Measurements from ENCODE around the gene PYHIN1.
"Not testable (repeated sequence)": the region's sequence is repeated elsewhere in the genome, so short reads cannot be mapped to it uniquely, and the experiment has no call there.

PYHIN1 gene

GRCh38 chr1:159009287-159009686 lies 77.9 kb downstream of the PYHIN1 start:
- DNase-seq: no peak
- H3K36me3 ChIP-seq: no peaks in the 10 kb centered on the region
- intact Hi-C loops (cut with DNase I; ENCODE audit: low total_unique reads): no loop called here
- H3K27ac ChIP-seq: peak overlapping the region; percentile 69 to 73
- peaks cover 0 to 37% (median 11%) of the 10 kb centered on the region in 4 donors for H3K4me1 ChIP-seq
- H3K9me3 ChIP-seq: no peaks in the 10 kb centered on the region
- no peaks in the 10 kb centered on the region for H3K27me3 ChIP-seq
- peak overlapping the region; percentile 54 to 55 for H3K4me3 ChIP-seq
- TF ChIP-seq CTCF (IDR thresholded peaks at IDR 0.05): no peak

GRCh38 chr1:159009704-159010361 lies 78.5 kb downstream of the PYHIN1 start, which contains the start of gene IFI16:
Gene IFI16 (plus strand): TSS chr1:159009907. CDS start chr1:159014681, 4,774 bp downstream.
- Histone ChIP-seq H3K9me3 (no peaks in the 10 kb centered on the region), H3K27ac (peak within 1 kb of the TSS; percentile 69 to 73), H3K4me3 (peak within 1 kb of the TSS; percentile 54 to 55), H3K36me3 (no peaks in the 10 kb centered on the region), H3K4me1 (peaks cover 0 to 41% (median 11%) of the 10 kb centered on the region in 4 donors), H3K27me3 (no peaks in the 10 kb centered on the region)
- TF ChIP-seq CTCF (IDR thresholded peaks at IDR 0.05): no peak
- DNase-seq: peak in 1 of 2 donors; percentile 62
- intact Hi-C loops (cut with DNase I; ENCODE audit: low total_unique reads): no loop called here

GRCh38 chr1:159010391-159010790 lies 79.0 kb downstream of the PYHIN1 start:
- peaks cover 0 to 37% (median 9%) of the 10 kb centered on the region in 4 donors for H3K4me1 ChIP-seq
- DNase-seq: no peak
- H3K9me3 ChIP-seq: no peaks in the 10 kb centered on the region
- peaks cover 0 to 1% (median under 1%) of the 10 kb centered on the region in 3 donors for H3K36me3 ChIP-seq
- peak overlapping the region; percentile 54 to 55 for H3K4me3 ChIP-seq
- intact Hi-C loops (cut with DNase I; ENCODE audit: low total_unique reads): no loop called here
- TF ChIP-seq CTCF (IDR thresholded peaks at IDR 0.05): no peak
- H3K27ac ChIP-seq: peak overlapping the region; percentile 69 to 73
- H3K27me3 ChIP-seq: no peaks in the 10 kb centered on the region

GRCh38 chr1:159011001-159011400 lies 79.6 kb downstream of the PYHIN1 start:
- H3K36me3 ChIP-seq; DNase-seq; intact Hi-C loops (cut with DNase I; ENCODE audit: low total_unique reads); H3K27me3 ChIP-seq; H3K9me3 ChIP-seq: not testable (repeated sequence)
- H3K4me1 ChIP-seq: peaks cover 0 to 42% (median 9%) of the 10 kb centered on the region in 4 donors
- H3K27ac ChIP-seq: peak overlapping the region; percentile 69 to 73
- H3K4me3 ChIP-seq: peak overlapping the region; percentile 54 to 55

GRCh38 chr1:159011751-159012150 lies 80.4 kb downstream of the PYHIN1 start:
- Histone ChIP-seq H3K4me3 (peak overlapping the region; percentile 54 to 55), H3K36me3 (peaks cover 13 to 14% (median 13%) of the 10 kb centered on the region in 3 donors), H3K9me3 (no peaks in the 10 kb centered on the region), H3K4me1 (peaks cover 0 to 50% (median 9%) of the 10 kb centered on the region in 4 donors), H3K27me3 (no peaks in the 10 kb centered on the region), H3K27ac (peak overlapping the region; percentile 23 to 69)
- no peak for DNase-seq
- intact Hi-C loops (cut with DNase I; ENCODE audit: low total_unique reads): no loop called here
- TF ChIP-seq CTCF (IDR thresholded peaks at IDR 0.05): no peak

GRCh38 chr1:159012495-159012894 lies 81.1 kb downstream of the PYHIN1 start:
- peak in 1 of 2 donors; percentile 41 for DNase-seq
- Histone ChIP-seq H3K36me3 (peaks cover 18 to 20% (median 19%) of the 10 kb centered on the region in 3 donors), H3K9me3 (no peaks in the 10 kb centered on the region), H3K4me1 (peaks cover 0 to 54% (median 9%) of the 10 kb centered on the region in 4 donors), H3K27ac (no peak overlapping the region), H3K27me3 (no peaks in the 10 kb centered on the region), H3K4me3 (peak overlapping the region; percentile 54 to 55)
- intact Hi-C loops (cut with DNase I; ENCODE audit: low total_unique reads): no loop called here
- TF ChIP-seq CTCF (IDR thresholded peaks at IDR 0.05): no peak
